GM21515 (cell line): ENCODE data around the gene FAM53C.
"Not testable (repeated sequence)": the region's sequence is repeated elsewhere in the genome, so short reads cannot be mapped to it uniquely, and the experiment has no call there.

Source experiments
- ATAC-seq: cut with Tn5 transposase; IDR thresholded peaks from one replicate; pipeline ENCODE4 v1.9.1; 2021; ENCODE audit not compliant: unreplicated experiment

FAM53C gene

DNA sequence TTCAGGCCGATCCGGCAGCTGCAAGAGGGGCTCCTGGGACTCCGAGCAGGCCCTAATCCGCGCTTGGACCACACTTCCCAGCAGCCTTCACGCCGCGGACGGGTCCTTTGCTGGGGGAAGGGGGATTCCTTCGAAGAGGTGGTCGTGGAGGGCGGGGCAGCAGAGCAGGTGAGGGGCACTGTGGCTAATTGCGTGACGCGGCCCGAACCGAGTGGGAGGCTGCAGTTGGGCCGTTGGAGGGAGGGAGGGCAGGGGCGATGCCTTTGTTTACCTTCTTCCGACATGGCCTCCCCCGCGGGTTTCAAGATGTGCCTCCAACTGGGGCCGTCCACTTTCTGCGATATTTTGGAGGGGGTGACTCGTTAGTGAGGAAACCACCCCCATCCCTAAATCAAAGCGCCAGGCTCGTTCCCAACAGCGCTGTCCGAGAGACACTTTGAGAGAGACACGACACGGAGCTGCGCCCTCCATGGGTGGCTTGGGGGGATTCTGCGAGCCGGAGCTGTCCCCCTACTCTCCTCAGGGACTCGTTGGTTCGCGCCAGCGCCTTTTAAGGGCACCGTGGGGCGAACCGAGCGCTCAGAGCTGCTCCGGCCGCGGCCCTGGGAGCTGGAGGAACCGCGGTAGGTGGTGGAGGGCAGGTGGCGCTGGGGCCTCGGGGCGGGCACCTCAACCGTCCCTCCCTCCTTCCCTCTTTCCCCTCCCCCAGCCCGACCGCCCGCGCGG, at the start of gene FAM53C:
Gene FAM53C (plus strand): TSS at position 582 of the 726 bp plus-strand sequence. CDS start 3,070 bp downstream, outside the sequence.
- peak; percentile 79 for ATAC-seq

DNA sequence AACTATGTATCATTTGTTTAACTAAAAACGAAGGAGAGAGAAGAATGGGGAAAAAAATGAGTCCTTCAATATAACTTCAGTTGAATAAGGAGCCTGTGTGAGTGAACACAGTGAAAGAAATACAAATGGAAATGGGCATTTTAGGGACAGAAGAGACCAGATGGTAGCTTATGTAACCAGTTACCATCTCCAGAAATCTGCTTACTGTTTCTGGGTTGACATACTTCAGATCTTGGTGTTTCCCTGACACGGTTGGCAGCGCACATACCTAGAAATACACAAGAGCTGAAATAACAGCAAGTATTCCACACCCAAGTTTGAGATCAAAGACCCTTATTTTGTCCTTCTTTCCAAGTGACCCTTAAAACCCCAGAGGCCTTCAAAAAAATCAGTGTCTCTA, 48.8 kb upstream of the FAM53C start:
- no peak for ATAC-seq

GRCh38 chr5:138303372-138303771, 34.7 kb upstream of the FAM53C start:
- ATAC-seq: no peak

DNA sequence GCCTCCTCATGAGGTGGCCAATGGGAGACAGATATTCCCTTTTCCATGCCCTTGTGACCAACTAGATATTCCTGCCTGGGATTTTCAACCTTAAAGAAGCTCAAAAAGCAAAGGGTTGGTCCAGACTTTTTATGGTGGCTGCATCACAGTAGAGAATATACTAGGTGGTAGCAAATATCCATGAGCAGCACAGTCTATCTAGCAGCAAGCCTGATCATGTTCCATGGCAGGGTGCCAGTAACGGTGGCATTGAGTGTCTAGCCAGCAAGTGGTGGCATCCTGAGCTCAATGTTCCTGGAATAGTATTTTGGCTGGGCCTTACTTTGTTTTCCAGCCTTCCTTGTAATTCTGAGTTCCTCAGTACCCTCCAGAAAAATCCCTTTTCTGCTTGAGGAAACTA, 32.3 kb upstream of the FAM53C start:
- ATAC-seq: no peak

GRCh38 chr5:138315751-138316278, 22.3 kb upstream of the FAM53C start:
- no peak for ATAC-seq

- no peak for ATAC-seq
These were observed 21.7 kb upstream of the FAM53C start for GRCh38 chr5:138316355-138316754.

DNA sequence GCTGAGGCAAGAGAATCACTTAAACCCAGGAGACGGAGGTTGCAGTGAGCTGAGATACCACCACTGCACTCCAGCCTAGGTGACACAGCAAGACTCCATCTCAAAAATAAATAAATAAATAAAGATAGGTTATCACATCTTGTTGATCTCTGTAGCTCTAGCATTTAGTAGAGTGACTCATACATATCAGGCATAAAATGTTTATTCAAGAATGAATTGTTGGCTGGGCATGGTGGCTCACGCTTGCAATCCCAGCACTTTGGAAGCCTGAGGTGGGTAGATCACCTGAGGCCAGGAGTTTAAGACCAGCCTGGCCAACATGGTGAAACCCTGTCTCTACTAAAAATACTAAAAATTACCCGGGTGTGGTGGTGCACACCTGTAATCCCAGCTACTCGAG, 19.9 kb upstream of the FAM53C start:
- not testable (repeated sequence) for ATAC-seq

DNA sequence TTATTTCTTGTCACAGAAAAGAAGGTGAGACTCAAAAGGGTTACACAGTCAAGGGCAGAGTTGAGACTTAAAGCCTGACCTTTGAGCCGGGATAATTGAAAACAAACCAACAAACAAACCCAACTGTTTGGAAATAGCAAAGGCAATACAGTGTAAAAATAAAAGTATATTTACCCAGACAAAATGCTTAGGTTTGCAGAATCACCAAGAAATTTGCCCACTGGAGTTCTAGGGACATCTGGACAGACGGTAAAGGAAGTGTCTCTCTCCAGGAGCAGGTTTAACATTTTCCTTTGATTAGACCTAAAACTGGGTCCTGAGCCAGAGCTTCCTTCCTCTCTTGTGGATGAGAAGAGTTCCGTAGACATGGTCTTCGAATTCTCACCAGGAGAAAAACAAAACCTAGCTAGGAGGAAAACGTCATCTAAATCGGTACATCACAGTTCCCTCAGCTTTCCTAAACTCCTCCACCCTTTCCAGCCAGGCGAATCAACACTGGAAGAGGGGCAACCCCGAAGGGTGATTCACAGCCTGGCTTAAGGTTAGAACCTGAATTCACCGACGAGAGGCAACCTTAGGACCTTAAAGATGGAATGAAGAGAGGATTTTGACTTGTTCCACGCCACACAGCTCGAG, 7.1 kb upstream of the FAM53C start:
- ATAC-seq: no peak

DNA sequence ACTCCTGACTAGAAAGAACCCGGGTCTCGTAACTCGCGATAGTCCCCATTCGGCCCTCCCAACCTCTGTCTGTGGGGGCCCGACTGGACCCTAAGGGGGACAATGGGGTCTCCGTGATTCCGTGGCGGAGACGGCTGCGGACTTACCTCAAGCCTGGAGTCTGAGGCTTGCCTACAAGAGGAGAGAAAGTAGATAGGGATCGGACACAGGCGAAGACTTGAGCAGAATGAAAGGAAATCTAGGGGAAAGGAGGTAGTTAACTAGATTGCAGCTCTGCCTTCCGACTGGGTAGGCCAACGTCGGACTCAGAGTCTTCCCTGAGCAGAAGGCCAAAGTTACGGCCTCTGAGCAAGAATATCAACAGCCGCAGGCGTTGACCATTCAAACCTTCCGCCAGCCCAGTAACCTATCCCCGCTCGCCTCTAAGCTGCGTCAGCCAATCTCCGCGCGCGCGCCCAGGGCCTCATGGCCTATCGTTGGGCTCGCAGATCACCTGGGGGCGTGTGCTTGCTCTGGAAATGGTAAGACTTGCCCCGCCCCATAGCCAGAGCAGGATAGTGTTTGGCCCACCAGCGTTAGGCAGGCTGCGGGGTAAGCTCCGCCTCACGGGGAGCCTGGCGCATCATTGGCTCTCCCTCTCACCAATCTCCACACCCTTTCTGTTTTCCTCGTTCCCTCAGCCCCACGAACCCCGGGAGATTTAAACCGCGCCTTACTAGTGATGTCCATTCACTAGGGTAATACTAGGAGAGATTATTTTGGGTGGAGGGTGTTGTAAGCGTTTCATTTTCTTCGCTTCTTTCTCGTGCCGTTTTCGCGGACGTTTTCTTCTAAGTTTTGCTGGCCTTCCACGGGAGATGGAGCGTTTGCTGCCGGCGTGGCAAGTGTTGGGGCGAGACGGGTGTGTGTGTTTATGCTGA, 6.4 kb upstream of the FAM53C start, which contains the start of gene CDC25C:
Gene CDC25C (minus strand): TSS at position 356 of the 920 bp plus-strand sequence. CDS start 624 bp downstream, outside the sequence.
- ATAC-seq: peak; percentile 99

- no peak for ATAC-seq
These were observed 3.1 kb upstream of the FAM53C start for GRCh38 chr5:138334867-138335447.

- peak; percentile 27 for ATAC-seq
These were observed 948 bp upstream of the FAM53C start for GRCh38 chr5:138336952-138337684.

GRCh38 chr5:138338411-138339090, 485 bp downstream of the FAM53C start:
- ATAC-seq: peak; percentile 16

DNA sequence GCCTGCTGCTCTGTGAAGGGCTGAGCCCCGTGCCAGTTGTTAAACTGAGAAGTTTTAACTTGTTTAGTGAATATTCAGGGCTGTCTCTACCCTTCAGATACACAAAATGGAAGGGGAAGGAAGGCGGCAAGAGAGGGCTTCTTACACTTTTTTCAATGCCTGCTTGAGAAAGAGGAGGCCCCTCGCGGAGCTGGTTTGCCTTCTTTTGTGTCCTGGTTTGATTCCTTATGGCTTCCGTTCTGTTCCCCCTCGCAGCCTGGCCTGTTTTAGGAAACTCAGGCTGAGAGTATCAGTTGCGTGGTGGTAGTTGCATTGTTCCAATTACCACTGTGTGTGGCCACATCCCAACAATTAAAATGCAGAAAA, 1.0 kb downstream of the FAM53C start:
- ATAC-seq: no peak

GRCh38 chr5:138339464-138339863, 1.4 kb downstream of the FAM53C start:
- ATAC-seq: no peak

DNA sequence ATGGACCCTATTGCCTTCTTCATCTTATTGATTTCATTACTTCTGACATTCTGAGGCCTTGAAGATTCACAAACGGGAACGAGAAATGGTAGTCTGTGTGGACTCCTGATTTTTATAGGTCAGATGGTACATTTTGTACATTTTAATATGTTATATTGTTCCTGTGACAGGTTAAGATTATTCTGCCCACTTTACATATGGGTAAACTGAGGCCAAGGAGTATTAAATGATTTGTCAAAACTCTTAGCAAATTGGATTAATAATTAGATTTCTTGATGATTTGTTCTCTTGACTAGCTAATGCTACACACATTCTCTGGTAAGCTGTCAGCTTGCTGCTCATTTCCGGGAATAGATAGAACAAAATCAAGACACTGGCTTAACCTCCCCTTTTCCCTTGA, 1.9 kb downstream of the FAM53C start:
- no peak for ATAC-seq

DNA sequence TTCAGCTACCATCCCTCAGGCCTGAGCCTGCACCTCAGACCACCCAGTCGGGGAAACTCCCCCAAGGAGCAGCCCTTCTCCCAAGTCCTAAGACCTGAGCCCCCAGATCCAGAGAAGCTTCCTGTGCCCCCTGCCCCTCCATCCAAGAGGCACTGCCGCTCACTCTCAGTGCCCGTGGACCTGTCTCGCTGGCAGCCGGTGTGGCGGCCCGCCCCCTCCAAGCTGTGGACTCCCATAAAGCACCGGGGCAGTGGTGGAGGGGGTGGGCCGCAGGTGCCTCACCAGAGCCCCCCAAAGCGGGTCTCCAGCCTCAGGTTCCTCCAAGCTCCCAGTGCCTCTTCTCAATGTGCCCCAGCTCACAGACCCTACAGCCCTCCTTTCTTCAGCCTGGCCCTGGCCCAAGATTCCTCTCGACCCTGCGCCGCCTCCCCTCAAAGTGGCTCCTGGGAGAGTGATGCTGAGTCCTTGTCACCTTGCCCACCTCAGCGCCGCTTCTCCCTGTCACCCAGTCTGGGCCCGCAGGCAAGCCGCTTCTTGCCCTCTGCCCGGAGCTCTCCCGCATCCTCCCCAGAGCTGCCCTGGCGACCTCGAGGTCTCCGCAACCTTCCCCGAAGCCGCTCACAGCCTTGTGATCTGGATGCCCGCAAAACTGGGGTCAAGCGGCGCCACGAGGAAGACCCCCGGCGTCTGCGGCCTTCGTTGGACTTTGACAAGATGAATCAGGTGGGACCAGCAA, 7.0 kb downstream of the FAM53C start:
- no peak for ATAC-seq

DNA sequence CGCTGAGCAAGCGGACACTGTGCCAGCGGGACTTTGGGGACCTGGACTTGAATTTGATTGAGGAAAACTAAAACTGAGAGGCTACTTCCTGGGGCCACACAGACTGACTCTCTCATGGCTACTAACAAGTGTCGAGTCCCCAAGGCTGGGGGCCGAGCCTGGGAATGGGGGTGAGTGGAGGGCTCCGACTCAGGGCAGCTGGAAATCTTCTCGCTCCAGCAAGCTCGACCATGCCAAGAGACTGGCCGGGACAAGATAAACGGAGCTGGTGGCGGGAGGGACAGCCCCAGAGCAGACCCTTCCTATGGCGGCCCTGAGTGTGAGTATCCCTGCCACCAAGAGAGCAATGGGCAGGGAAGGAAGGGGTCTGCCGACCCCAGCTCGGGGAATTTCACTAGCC, 8.8 kb downstream of the FAM53C start:
- ATAC-seq: no peak

DNA sequence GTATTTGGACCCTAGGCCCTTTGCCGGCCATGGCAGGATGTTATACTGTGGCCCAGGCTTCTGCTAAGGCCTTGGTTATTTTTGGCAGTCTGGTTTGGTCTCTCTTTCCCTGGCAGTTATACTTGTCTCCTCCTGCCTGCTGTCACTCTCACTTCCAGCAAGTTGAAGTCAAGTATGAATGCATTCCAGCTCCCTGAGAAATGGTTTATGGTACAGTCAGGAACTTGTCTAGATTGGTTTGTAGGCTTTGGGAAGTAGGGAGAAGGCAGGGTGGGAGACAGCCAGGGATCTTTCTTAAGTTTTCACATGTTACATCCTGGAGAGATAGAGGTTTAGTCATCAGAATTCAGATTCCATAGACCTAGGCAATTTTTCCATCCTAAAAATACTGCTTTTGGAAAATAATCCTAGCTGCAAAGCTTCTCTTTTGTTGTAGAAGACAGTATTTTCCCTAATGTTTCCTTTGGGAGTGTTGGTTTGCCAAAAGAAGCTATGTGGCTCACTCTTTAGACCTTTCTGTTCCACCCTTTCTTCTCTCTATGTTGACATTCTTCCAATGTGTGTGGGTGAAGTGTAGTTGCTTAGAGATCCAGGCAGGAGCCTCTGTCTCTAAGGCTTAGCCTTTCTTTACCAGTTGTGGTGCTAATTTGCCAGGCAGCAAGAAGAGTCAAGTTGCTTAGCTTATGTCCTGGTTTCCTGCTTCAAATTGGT, 11.9 kb downstream of the FAM53C start:
- ATAC-seq: no peak
